ENCODE measurements around the gene IPO11. TPM values are rescaled to one million over a fixed set of nuclear protein-coding genes. Genes with fewer than 3 reads are reported as not detected.
"Not testable (repeated sequence)": the region's sequence is repeated elsewhere in the genome, so short reads cannot be mapped to it uniquely, and the experiment has no call there.

The IPO11 gene
- total RNA-seq, 2 experiments from 2014 or later = 36.9 to 38.0 TPM

GRCh38 chr5:62606878-62607277, 194.3 kb downstream of the IPO11 start:
- Mint-ChIP-seq H3K36me3 (peaks cover 27% of the 10 kb centered on the region), H3K4me1 (peaks cover 18% of the 10 kb centered on the region), H3K4me3 (no peak overlapping the region), H3K9me3 (ENCODE audit: low read depth) (no peaks in the 10 kb centered on the region), H3K27ac (no peak overlapping the region), H3K27me3 (no peaks in the 10 kb centered on the region)
- DNase-seq (no peak), ATAC-seq (no peak)
- CTCF ChIA-PET = no interaction called here

DNA sequence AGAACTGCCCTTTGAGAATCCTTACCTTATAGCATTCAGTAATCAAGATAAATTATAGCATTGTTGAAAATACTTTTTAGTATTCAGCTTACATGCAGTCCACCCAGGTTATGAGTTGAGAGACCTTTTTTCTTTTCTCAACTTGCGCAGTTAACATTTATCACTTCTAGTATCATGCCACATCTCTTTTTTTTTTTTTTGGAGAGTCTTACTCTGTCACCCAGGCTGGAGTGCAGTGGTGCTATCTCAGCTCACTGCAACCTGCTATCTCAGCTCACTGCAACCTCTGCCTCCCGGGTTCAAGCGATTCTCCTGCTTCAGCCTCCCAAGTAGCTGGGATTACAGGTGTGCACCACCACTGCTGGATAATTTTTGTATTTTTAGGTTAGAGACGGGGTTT, 195.1 kb downstream of the IPO11 start:
- no peak for ATAC-seq

DNA sequence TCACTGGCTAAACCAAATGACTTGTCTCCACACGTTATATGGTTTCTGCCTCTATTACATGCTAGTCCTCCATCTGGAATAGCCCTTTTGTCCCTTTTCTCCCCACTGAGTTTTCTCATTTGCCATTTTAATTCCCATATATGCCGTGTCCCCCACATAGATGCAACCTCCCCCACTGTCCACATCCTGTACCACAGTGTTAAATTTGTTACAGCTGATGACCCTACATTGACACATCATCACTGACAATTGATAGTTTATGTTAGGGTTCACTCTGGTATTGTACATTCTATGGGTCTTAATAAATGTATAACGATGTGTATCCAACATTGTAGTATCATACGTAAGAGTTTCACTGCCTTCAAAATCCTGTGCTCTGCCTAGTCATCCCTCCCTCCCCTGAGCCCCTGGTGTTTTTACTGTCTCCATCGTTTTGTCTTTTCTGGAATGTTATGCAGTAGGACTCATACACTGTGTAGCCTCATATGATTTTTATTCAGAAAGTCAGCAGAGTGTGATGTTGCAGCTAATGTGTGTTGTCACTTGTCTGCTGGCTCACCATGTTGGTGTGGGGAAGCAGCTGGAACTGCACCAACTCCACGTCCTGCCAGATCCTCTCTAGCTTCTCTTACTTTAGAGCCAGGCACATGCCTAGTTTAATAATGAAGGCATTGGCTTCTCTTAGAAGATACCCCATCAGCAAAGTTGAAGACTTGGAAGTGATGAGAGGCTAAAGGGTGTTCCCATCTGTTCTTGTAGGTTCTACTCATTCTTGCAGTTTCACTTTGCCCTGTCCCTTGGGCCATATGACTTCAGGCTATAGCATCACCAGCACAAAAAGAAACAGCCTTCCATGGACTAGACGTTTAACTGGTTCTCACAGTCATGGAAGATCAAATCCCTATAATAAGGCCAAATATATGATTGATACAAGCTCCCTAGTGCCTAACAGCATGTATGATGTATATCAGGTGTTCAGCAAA, 196.3 kb downstream of the IPO11 start:
- Mint-ChIP-seq H3K9me3 (ENCODE audit: low read depth) (no peaks in the 10 kb centered on the region), H3K27ac (no peak overlapping the region), H3K27me3 (no peaks in the 10 kb centered on the region), H3K36me3 (peaks cover 30% of the 10 kb centered on the region), H3K4me3 (no peak overlapping the region), H3K4me1 (peaks cover 16% of the 10 kb centered on the region)
- CTCF ChIA-PET = no interaction called here
- DNase-seq (no peak), ATAC-seq (no peak)

More for the DNA sequence above, 195.1 kb downstream of the IPO11 start:
- Mint-ChIP-seq H3K4me1 (peaks cover 16% of the 10 kb centered on the region), H3K27me3 (no peaks in the 10 kb centered on the region), H3K9me3 (ENCODE audit: low read depth) (no peaks in the 10 kb centered on the region), H3K4me3 (no peak overlapping the region), H3K27ac (no peak overlapping the region), H3K36me3 (peaks cover 27% of the 10 kb centered on the region)
- CTCF ChIA-PET = no interaction called here
- DNase-seq = no peak

- ATAC-seq = no peak
- CTCF ChIA-PET = no interaction called here
- H3K4me3 Mint-ChIP-seq = no peak overlapping the region
These were observed 201.8 kb downstream of the IPO11 start for GRCh38 chr5:62614355-62614754.

DNA sequence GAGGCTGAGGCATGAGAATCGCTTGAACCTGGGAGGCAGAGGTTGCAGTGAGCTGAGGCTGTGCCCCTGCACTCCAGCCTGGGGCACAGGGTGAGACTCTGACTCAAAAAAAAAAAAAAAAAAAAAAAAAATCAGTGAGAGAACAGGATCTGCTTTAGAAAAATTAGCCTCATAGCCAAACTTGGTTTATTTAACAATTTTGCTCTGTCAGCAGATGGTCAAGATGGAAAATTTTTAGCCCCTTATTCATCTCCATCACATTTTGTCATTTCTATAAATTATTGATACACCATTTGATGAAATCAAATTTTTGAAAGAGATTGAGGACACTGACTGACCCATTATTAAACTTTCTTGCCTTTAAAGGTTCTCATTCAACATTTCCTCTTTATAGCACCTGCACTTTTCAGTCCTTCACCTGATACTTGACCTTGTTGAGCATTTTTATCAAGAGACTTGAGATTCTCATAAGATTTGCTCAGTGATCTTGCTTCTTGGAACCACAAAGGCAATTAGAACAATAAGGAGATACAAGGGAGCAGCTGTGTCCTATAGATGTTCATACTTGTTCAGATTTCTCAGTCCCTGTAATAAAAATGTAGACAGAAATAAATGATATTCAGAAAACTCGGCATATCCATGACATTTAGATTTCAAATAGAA, 204.2 kb downstream of the IPO11 start:
- no peak for ATAC-seq
- Mint-ChIP-seq H3K4me1 (no peaks in the 10 kb centered on the region), H3K27me3 (no peaks in the 10 kb centered on the region), H3K4me3 (no peak overlapping the region), H3K27ac (no peak overlapping the region), H3K36me3 (peaks cover 3% of the 10 kb centered on the region), H3K9me3 (ENCODE audit: low read depth) (no peaks in the 10 kb centered on the region)
- DNase-seq = no peak
- CTCF ChIA-PET = no interaction called here

More at GRCh38 chr5:62614355-62614754, 201.8 kb downstream of the IPO11 start:
- no peak overlapping the region for H3K27ac Mint-ChIP-seq
- peaks cover 12% of the 10 kb centered on the region for H3K36me3 Mint-ChIP-seq
- no peaks in the 10 kb centered on the region for H3K9me3 Mint-ChIP-seq (ENCODE audit: low read depth)
- H3K27me3 Mint-ChIP-seq = no peaks in the 10 kb centered on the region
- no peak for DNase-seq
- H3K4me1 Mint-ChIP-seq = no peaks in the 10 kb centered on the region

- H3K27ac Mint-ChIP-seq = no peak overlapping the region
- no peaks in the 10 kb centered on the region for H3K27me3 Mint-ChIP-seq
- no peak for DNase-seq
- H3K4me3 Mint-ChIP-seq = no peak overlapping the region
- H3K4me1 Mint-ChIP-seq = no peaks in the 10 kb centered on the region
- ATAC-seq = no peak
- no peaks in the 10 kb centered on the region for H3K9me3 Mint-ChIP-seq (ENCODE audit: low read depth)
- CTCF ChIA-PET = no interaction called here
- peaks cover 1% of the 10 kb centered on the region for H3K36me3 Mint-ChIP-seq
These were observed 205.4 kb downstream of the IPO11 start for GRCh38 chr5:62617943-62618342.

- ATAC-seq (no peak), DNase-seq (no peak)
- Mint-ChIP-seq H3K9me3 (ENCODE audit: low read depth) (no peaks in the 10 kb centered on the region), H3K27ac (no peak overlapping the region), H3K36me3 (no peaks in the 10 kb centered on the region), H3K27me3 (no peaks in the 10 kb centered on the region), H3K4me3 (no peak overlapping the region), H3K4me1 (no peaks in the 10 kb centered on the region)
- CTCF ChIA-PET = no interaction called here
These were observed 208.2 kb downstream of the IPO11 start for GRCh38 chr5:62620761-62621160.

DNA sequence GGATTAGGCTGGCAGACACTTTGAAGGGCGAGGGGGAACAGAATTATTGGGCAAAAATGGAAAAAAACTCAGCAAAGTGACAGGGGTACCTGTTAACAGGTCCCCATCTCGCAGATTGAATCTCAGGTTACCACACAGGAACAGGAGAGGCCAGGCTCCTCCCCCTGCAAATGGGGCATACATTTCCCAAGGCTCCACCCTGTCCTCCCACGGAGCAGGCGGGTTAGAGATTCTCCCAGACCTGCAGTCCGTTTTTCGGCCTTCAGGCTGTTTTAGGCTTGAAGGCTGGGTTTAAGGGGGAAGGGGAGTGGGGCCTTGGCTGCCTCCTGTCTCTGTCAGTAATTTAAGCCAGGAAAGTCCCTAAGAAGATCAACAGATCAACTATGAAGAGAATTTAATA, 208.7 kb downstream of the IPO11 start:
- no peaks in the 10 kb centered on the region for H3K9me3 Mint-ChIP-seq (ENCODE audit: low read depth)
- no peaks in the 10 kb centered on the region for H3K36me3 Mint-ChIP-seq
- ATAC-seq (no peak), DNase-seq (no peak)
- no peaks in the 10 kb centered on the region for H3K4me1 Mint-ChIP-seq
- no peak overlapping the region for H3K4me3 Mint-ChIP-seq
- CTCF ChIA-PET = no interaction called here
- H3K27me3 Mint-ChIP-seq = no peaks in the 10 kb centered on the region
- H3K27ac Mint-ChIP-seq = no peak overlapping the region

- Mint-ChIP-seq H3K27me3 (no peaks in the 10 kb centered on the region), H3K4me3 (no peak overlapping the region), H3K27ac (no peak overlapping the region), H3K4me1 (no peaks in the 10 kb centered on the region), H3K9me3 (ENCODE audit: low read depth) (no peaks in the 10 kb centered on the region), H3K36me3 (no peaks in the 10 kb centered on the region)
- DNase-seq = no peak
- CTCF ChIA-PET = interaction anchor here (0.8 kb wide), 1 partner anchor 176 kb away, joined by 3 read pairs; no protein-coding TSS in a partner anchor
- no peak for ATAC-seq
These were observed 210.7 kb downstream of the IPO11 start for GRCh38 chr5:62623271-62623670.

GRCh38 chr5:62624436-62624835, 211.9 kb downstream of the IPO11 start:
- H3K27me3 Mint-ChIP-seq; H3K9me3 Mint-ChIP-seq (ENCODE audit: low read depth); H3K4me1 Mint-ChIP-seq; CTCF ChIA-PET; DNase-seq; H3K27ac Mint-ChIP-seq; ATAC-seq; H3K4me3 Mint-ChIP-seq; H3K36me3 Mint-ChIP-seq: not testable (repeated sequence)

DNA sequence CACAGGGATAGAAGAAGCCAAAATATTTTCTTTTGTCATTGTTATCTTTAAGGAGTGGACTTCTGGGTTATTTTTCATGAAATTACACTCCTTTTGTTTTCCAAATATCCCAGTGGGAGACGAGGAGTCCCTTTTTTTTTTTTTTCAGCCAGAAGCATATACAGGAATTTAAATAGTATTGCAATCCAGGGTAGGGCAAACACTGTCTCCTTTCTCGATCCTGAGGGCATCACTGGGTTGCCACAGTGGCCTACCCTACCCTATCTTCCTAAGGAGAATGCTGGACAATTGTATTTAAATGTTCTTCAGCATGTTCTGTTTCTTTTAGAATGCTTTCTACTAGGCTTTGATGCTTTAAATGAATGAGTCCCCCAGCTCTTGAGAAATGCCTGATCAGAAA, 214.0 kb downstream of the IPO11 start:
- CTCF ChIA-PET = no interaction called here
- Mint-ChIP-seq H3K27ac (no peak overlapping the region), H3K27me3 (no peaks in the 10 kb centered on the region), H3K4me1 (no peaks in the 10 kb centered on the region), H3K4me3 (no peak overlapping the region), H3K9me3 (ENCODE audit: low read depth) (no peaks in the 10 kb centered on the region), H3K36me3 (no peaks in the 10 kb centered on the region)
- ATAC-seq = no peak
- DNase-seq = no peak

- Mint-ChIP-seq H3K27ac (no peak overlapping the region), H3K27me3 (no peaks in the 10 kb centered on the region)
- CTCF ChIA-PET = interaction anchor here (1.0 kb wide), 1 partner anchor 167 kb away, joined by 5 read pairs; no protein-coding TSS in a partner anchor
These were observed 214.6 kb downstream of the IPO11 start for GRCh38 chr5:62627121-62627520.

GRCh38 chr5:62627901-62628300, 215.3 kb downstream of the IPO11 start:
- H3K9me3 Mint-ChIP-seq (ENCODE audit: low read depth) = no peaks in the 10 kb centered on the region
- H3K27ac Mint-ChIP-seq = no peak overlapping the region
- CTCF ChIA-PET = interaction anchor here (1.0 kb wide), 1 partner anchor 167 kb away, joined by 5 read pairs; no protein-coding TSS in a partner anchor
- ATAC-seq = no peak
- H3K36me3 Mint-ChIP-seq = no peaks in the 10 kb centered on the region
- H3K27me3 Mint-ChIP-seq = no peaks in the 10 kb centered on the region
- no peak overlapping the region for H3K4me3 Mint-ChIP-seq
- H3K4me1 Mint-ChIP-seq = no peaks in the 10 kb centered on the region
- DNase-seq = no peak

More at GRCh38 chr5:62627121-62627520, 214.6 kb downstream of the IPO11 start:
- no peak overlapping the region for H3K4me3 Mint-ChIP-seq
- H3K9me3 Mint-ChIP-seq (ENCODE audit: low read depth) = no peaks in the 10 kb centered on the region
- H3K4me1 Mint-ChIP-seq = no peaks in the 10 kb centered on the region
- ATAC-seq (no peak), DNase-seq (no peak)
- no peaks in the 10 kb centered on the region for H3K36me3 Mint-ChIP-seq

All from activated CD8-positive, alpha-beta memory T cell treated with anti-CD3 and anti-CD28 coated beads, Interleukin-2, amount 10 ng/mL, durations not matched to agents 7 days and 5 days (primary cell).